ENCODE results near the gene ITPR2.
"Not testable (repeated sequence)": the region's sequence is repeated elsewhere in the genome, so short reads cannot be mapped to it uniquely, and the experiment has no call there.

The ITPR2 gene

DNA sequence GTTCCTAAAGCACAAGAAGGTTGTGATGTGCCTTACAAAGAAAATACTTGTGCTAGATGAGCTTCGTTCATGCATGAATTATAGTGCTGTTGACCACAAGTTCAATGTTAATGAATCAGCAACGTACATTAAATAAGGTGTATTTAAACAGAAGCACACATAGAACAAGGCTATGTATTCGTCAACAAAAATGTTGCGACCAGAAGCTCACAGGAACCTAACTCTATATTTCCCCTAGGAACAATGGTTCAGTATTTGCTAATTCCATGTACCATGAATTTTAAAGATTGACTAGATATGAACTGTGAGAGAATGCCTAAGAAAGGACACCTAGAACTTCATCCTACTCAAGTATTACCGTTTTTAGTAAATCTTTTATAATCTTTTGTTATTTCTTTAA lies 149.6 kb downstream of the ITPR2 start:
- Histone ChIP-seq H3K27me3 (ENCODE audit: insufficient read depth, low read length) (no peaks in the 10 kb centered on the region), H3K4me1 (ENCODE audit: control insufficient read depth in 1 of 2, insufficient read depth in 2 of 2, low read length in 2 of 2) (peaks cover 0 to 4% of the 10 kb centered on the region in 2 experiments), H2AK5ac (ENCODE audit: low read length) (no peak overlapping the region), H3K4ac (ENCODE audit: low read depth, low read length) (no peak overlapping the region), H3K79me2 (ENCODE audit: control insufficient read depth, insufficient read depth, low read length, poor library complexity) (no peaks in the 10 kb centered on the region), H4K8ac (ENCODE audit: low read depth, low read length) (no peak overlapping the region), H3K9me3 (ENCODE audit: insufficient read depth, low read depth, low read length) (no peaks in the 10 kb centered on the region), H2AFZ (ENCODE audit: insufficient read depth, low read length, poor library complexity) (no peak overlapping the region), H3K27ac (ENCODE audit: low read depth, low read length) (no peak overlapping the region), H3K4me2 (ENCODE audit: low read length) (no peak overlapping the region), H3K79me1 (ENCODE audit: low read length) (no peaks in the 10 kb centered on the region), H4K91ac (ENCODE audit: low read depth, low read length) (no peak overlapping the region), H2BK12ac (ENCODE audit: low read length) (no peak overlapping the region), H3K18ac (ENCODE audit: low read length) (no peak overlapping the region), H3K23ac (ENCODE audit: low read length) (no peak overlapping the region), H3K36me3 (ENCODE audit: control insufficient read depth in 1 of 2, insufficient read depth in 2 of 2, low read length in 2 of 2) (peaks cover 0 to 3% of the 10 kb centered on the region in 2 experiments), H4K12ac (ENCODE audit: low read depth, low read length) (no peak overlapping the region), H3K4me3 (ENCODE audit: low read depth, low read length) (no peak overlapping the region), H3K14ac (ENCODE audit: low read length) (no peak overlapping the region), H2BK5ac (ENCODE audit: low read depth, low read length, poor library complexity) (no peak overlapping the region), H3K9ac (ENCODE audit: low read length) (no peak overlapping the region), H2BK120ac (ENCODE audit: insufficient read depth, low read length, poor library complexity) (no peak overlapping the region)
- DNase-seq: no peak
- WGBS (ENCODE audit: extremely low coverage, insufficient coverage, insufficient read length): no CpG with 5 or more reads among the region's 5 CpGs

DNA sequence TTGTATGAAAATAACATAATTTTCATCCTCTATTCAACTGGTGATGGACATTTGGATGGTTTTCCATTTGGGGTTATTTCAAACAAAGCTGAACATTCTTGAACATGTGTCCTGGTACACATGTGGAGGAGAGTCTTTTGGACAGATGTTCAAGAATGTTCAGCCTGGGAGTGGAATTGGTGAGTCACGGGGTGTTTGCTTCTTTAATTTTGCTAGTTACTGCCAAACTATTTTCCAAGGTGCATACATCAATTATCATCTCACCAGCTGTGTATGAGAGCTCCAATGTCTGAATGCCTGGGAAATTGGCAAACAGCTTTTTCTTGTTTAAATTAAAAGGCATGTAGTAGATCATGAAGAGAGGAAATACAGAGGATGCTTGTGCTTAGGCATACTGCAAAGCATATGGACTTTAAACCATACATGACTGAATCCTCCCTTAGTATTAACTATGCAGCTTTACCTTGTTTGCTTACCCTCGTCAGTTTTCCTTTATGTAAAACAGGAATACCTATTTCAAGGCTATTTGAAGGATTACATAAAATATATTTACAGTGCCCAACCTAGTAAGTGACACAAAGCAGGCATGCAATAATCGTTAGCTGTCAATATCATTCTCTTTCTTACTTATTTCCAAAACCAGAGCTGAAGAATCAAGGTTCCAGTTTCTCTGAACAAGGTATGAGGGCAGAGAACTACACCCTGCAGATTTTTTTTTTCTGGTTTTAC lies 152.1 kb downstream of the ITPR2 start:
- no peak overlapping the region for H4K12ac ChIP-seq (ENCODE audit: low read depth, low read length)
- H3K23ac ChIP-seq (ENCODE audit: low read length): no peak overlapping the region
- no peak overlapping the region for H3K14ac ChIP-seq (ENCODE audit: low read length)
- no peak overlapping the region for H2AFZ ChIP-seq (ENCODE audit: insufficient read depth, low read length, poor library complexity)
- no peak for DNase-seq
- no peak overlapping the region for H3K9ac ChIP-seq (ENCODE audit: low read length)
- H3K79me1 ChIP-seq (ENCODE audit: low read length): peaks cover 2% of the 10 kb centered on the region
- H2BK120ac ChIP-seq (ENCODE audit: insufficient read depth, low read length, poor library complexity): no peak overlapping the region
- no peak overlapping the region for H4K91ac ChIP-seq (ENCODE audit: low read depth, low read length)
- no peaks in the 10 kb centered on the region for H3K79me2 ChIP-seq (ENCODE audit: control insufficient read depth, insufficient read depth, low read length, poor library complexity)
- no peak overlapping the region for H3K27ac ChIP-seq (ENCODE audit: low read depth, low read length)
- peaks cover 0 to 3% of the 10 kb centered on the region in 2 experiments for H3K36me3 ChIP-seq (ENCODE audit: control insufficient read depth in 1 of 2, insufficient read depth in 2 of 2, low read length in 2 of 2)
- no peak overlapping the region for H2AK5ac ChIP-seq (ENCODE audit: low read length)
- H2BK5ac ChIP-seq (ENCODE audit: low read depth, low read length, poor library complexity): no peak overlapping the region
- WGBS (ENCODE audit: extremely low coverage, insufficient coverage, insufficient read length): no CpG with 5 or more reads among the region's 3 CpGs
- no peak overlapping the region for H2BK12ac ChIP-seq (ENCODE audit: low read length)
- peaks cover 0 to 3% of the 10 kb centered on the region in 2 experiments for H3K4me1 ChIP-seq (ENCODE audit: control insufficient read depth in 1 of 2, insufficient read depth in 2 of 2, low read length in 2 of 2)
- no peak overlapping the region for H3K18ac ChIP-seq (ENCODE audit: low read length)
- H3K27me3 ChIP-seq (ENCODE audit: insufficient read depth, low read length): no peaks in the 10 kb centered on the region
- no peak overlapping the region for H3K4me2 ChIP-seq (ENCODE audit: low read length)
- H3K9me3 ChIP-seq (ENCODE audit: insufficient read depth, low read depth, low read length): no peaks in the 10 kb centered on the region
- H4K8ac ChIP-seq (ENCODE audit: low read depth, low read length): no peak overlapping the region
- H3K4me3 ChIP-seq (ENCODE audit: low read depth, low read length): no peak overlapping the region
- no peak overlapping the region for H3K4ac ChIP-seq (ENCODE audit: low read depth, low read length)

DNA sequence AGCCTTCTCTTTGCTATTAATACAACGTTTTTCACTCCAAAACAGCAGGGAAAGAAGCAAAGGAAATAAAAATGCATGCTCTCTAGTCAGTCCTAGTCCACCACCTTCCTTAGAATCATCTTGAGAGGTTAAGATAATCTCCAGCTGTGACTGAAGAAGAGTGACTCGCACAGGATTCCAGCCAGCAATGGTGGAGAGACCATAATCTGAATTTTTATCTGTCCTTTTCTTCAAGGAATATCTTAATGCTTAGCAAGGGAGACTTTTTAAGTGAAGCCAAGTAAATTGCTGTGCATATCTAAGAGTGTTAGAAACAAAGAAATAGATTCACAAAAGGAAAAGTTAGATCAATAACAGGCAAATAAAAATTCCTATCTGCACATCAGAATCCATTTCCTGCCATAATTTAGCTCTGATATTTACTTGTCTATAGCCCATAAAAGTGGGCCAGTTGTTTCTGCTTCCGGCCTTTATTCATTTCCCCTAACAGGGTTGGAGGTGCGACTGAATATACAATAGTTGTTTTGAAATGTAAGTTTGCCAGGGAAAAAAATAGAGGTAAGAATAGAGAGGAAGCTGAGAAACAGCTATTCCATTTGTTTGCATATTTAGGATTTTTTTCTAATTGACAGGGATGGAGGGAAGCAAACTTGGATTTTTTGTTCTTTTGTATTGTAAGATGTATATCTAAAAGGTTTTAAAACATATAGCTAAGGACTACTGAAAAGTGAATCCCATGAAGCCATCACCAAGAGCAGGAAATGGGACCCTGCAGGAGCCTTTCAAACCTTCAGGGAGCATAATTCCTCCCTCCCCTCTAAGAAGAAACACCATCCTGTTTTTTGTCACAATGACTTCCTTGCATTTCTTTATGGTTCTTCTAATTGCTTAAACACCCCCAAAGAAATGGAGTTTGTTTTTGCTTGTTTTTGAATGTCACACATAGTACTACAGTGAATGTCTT lies 154.0 kb downstream of the ITPR2 start:
- Histone ChIP-seq H3K9me3 (ENCODE audit: insufficient read depth, low read depth, low read length) (no peaks in the 10 kb centered on the region), H2AFZ (ENCODE audit: insufficient read depth, low read length, poor library complexity) (no peak overlapping the region), H3K4me1 (ENCODE audit: control insufficient read depth in 1 of 2, insufficient read depth in 2 of 2, low read length in 2 of 2) (peaks cover 0 to 3% of the 10 kb centered on the region in 2 experiments), H4K12ac (ENCODE audit: low read depth, low read length) (no peak overlapping the region), H3K36me3 (ENCODE audit: control insufficient read depth in 1 of 2, insufficient read depth in 2 of 2, low read length in 2 of 2) (peaks cover 0 to 3% of the 10 kb centered on the region in 2 experiments), H3K79me1 (ENCODE audit: low read length) (peaks cover 2% of the 10 kb centered on the region), H3K27me3 (ENCODE audit: insufficient read depth, low read length) (no peaks in the 10 kb centered on the region), H3K4me2 (ENCODE audit: low read length) (no peak overlapping the region), H3K79me2 (ENCODE audit: control insufficient read depth, insufficient read depth, low read length, poor library complexity) (no peaks in the 10 kb centered on the region), H2AK5ac (ENCODE audit: low read length) (no peak overlapping the region), H2BK120ac (ENCODE audit: insufficient read depth, low read length, poor library complexity) (no peak overlapping the region), H2BK5ac (ENCODE audit: low read depth, low read length, poor library complexity) (no peak overlapping the region), H3K9ac (ENCODE audit: low read length) (no peak overlapping the region), H2BK12ac (ENCODE audit: low read length) (no peak overlapping the region), H4K91ac (ENCODE audit: low read depth, low read length) (no peak overlapping the region), H3K27ac (ENCODE audit: low read depth, low read length) (peak overlapping the region; percentile 58), H4K8ac (ENCODE audit: low read depth, low read length) (no peak overlapping the region), H3K14ac (ENCODE audit: low read length) (no peak overlapping the region), H3K23ac (ENCODE audit: low read length) (no peak overlapping the region), H3K18ac (ENCODE audit: low read length) (no peak overlapping the region), H3K4me3 (ENCODE audit: low read depth, low read length) (no peak overlapping the region), H3K4ac (ENCODE audit: low read depth, low read length) (no peak overlapping the region)
- WGBS (ENCODE audit: extremely low coverage, insufficient coverage, insufficient read length): no CpG with 5 or more reads among the region's 4 CpGs
- peak in 1 of 2 donors; percentile 24 for DNase-seq

DNA sequence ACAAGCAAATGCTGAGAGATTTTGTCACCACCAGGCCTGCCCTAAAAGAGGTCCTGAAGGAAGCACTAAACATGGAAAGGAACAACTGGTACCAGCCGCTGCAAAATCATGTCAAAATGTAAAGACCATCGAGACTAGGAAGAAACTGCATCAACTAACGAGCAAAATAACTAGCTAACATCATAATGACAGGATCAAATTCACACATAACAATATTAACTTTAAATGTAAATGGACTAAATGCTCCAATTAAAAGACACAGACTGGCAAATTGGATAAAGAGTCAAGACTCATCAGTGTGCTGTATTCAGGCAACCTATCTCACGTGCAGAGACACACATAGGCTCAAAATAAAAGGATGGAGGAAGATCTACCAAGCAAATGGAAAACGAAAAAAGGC lies 161.5 kb downstream of the ITPR2 start:
- H3K4me1 ChIP-seq (ENCODE audit: control insufficient read depth in 1 of 2, insufficient read depth in 2 of 2, low read length in 2 of 2); DNase-seq; H2BK120ac ChIP-seq (ENCODE audit: insufficient read depth, low read length, poor library complexity); H3K4ac ChIP-seq (ENCODE audit: low read depth, low read length); H3K9ac ChIP-seq (ENCODE audit: low read length); H4K12ac ChIP-seq (ENCODE audit: low read depth, low read length); H3K9me3 ChIP-seq (ENCODE audit: insufficient read depth, low read depth, low read length); H3K18ac ChIP-seq (ENCODE audit: low read length); H3K79me1 ChIP-seq (ENCODE audit: low read length); H3K79me2 ChIP-seq (ENCODE audit: control insufficient read depth, insufficient read depth, low read length, poor library complexity); H2AK5ac ChIP-seq (ENCODE audit: low read length); H3K4me2 ChIP-seq (ENCODE audit: low read length); H3K14ac ChIP-seq (ENCODE audit: low read length); H2BK5ac ChIP-seq (ENCODE audit: low read depth, low read length, poor library complexity); H3K4me3 ChIP-seq (ENCODE audit: low read depth, low read length); H2BK12ac ChIP-seq (ENCODE audit: low read length); H3K36me3 ChIP-seq (ENCODE audit: control insufficient read depth in 1 of 2, insufficient read depth in 2 of 2, low read length in 2 of 2); H4K8ac ChIP-seq (ENCODE audit: low read depth, low read length); H2AFZ ChIP-seq (ENCODE audit: insufficient read depth, low read length, poor library complexity); H4K91ac ChIP-seq (ENCODE audit: low read depth, low read length); H3K23ac ChIP-seq (ENCODE audit: low read length); H3K27ac ChIP-seq (ENCODE audit: low read depth, low read length); H3K27me3 ChIP-seq (ENCODE audit: insufficient read depth, low read length): not testable (repeated sequence)
- no CpG with 5 or more reads among the region's 5 CpGs for WGBS (ENCODE audit: extremely low coverage, insufficient coverage, insufficient read length)

Measured in trophoblast cell (in vitro differentiated cells and primary cell).